IMR-90 (cell line): ENCODE data around the gene RUNX3. TPM values are rescaled to one million over a fixed set of nuclear protein-coding genes. Genes with fewer than 3 reads are reported as not detected.

Experiments
- ATAC-seq: fragments of 200-7000 bp; cut with Tn5 transposase; 2 replicates; pipeline ENCODE4 v1.9.1; 2020; ENCODE audit warnings: low read depth, mild to moderate bottlenecking, moderate library complexity
- BruUV-seq: library from RNA; stranded (reverse); fragments of 400-500 nt; replicated peaks from 2 replicates; lab custom pipeline; 2021; lab: Mats Ljungman, UMichigan
- CTCF ChIA-PET: fragments of 300-600 bp; formaldehyde crosslinking; extraction: SDS; loops from one replicate; lab custom pipeline; 2021; ENCODE audit warnings: antibody characterized with exemption; lab: Yijun Ruan, JAX
- POLR2A ChIA-PET: fragments of 300-600 bp; sonication (Branson Sonifier 250); formaldehyde crosslinking; loops from one replicate; lab custom pipeline; 2022; ENCODE audit warnings: antibody characterized with exemption; ENCODE audit not compliant: unreplicated experiment; lab: Charles Lee
- DNase-seq: peaks from one replicate; pipeline ENCODE4 v3.0.0; 2013
- H2AFZ ChIP-seq: replicated peaks from 2 replicates; pipeline ENCODE3; 2013; ENCODE audit warnings: low read length, mild to moderate bottlenecking; ENCODE audit not compliant: poor library complexity
- H2AK5ac ChIP-seq: 2 replicates; pipeline ENCODE4 v1.6.1; 2013; ENCODE audit warnings: low read depth, low read length, inconsistent platforms
- H2AK9ac ChIP-seq: replicated peaks from 2 replicates; pipeline ENCODE3; 2013; ENCODE audit warnings: mild to moderate bottlenecking, low read depth, low read length, moderate library complexity; ENCODE audit not compliant: poor library complexity
- H2BK120ac ChIP-seq: 2 replicates; pipeline ENCODE4 v1.6.1; 2013; ENCODE audit warnings: low read depth, low read length, inconsistent platforms
- H2BK15ac ChIP-seq: 3 replicates; pipeline ENCODE4 v1.6.1; 2013; ENCODE audit warnings: low read depth, low read length, inconsistent platforms
- H2BK20ac ChIP-seq: 2 replicates; pipeline ENCODE4 v1.6.1; 2013; ENCODE audit warnings: low read depth, mild to moderate bottlenecking, inconsistent platforms, low read length, moderate library complexity
- H2BK5ac ChIP-seq: 2 replicates; pipeline ENCODE4 v1.6.1; 2013; ENCODE audit warnings: mild to moderate bottlenecking, low read depth, low read length, inconsistent platforms; ENCODE audit not compliant: poor library complexity, severe bottlenecking
- H3K14ac ChIP-seq: replicated peaks from 2 replicates; pipeline ENCODE4 v1.6.1; 2013; ENCODE audit warnings: low read depth, low read length, inconsistent platforms
- H3K18ac ChIP-seq: 2 replicates; pipeline ENCODE4 v1.6.1; 2013; ENCODE audit warnings: low read depth, low read length, control low read depth
- H3K23ac ChIP-seq: 2 replicates; pipeline ENCODE4 v1.6.1; 2013; ENCODE audit warnings: low read depth, low read length, inconsistent platforms
- H3K27ac ChIP-seq: 2 replicates; pipeline ENCODE4 v1.5.1; 2013; ENCODE audit warnings: mild to moderate bottlenecking, control low read depth, low read length; ENCODE audit not compliant: insufficient read depth
- H3K27me3 ChIP-seq: 2 replicates; pipeline ENCODE4 v1.6.1; 2013; ENCODE audit warnings: low read length; ENCODE audit not compliant: control insufficient read depth, insufficient read depth
- H3K36me3 ChIP-seq: 2 replicates; pipeline ENCODE4 v1.6.1; 2013; ENCODE audit warnings: low read length, mixed read lengths; ENCODE audit not compliant: control insufficient read depth, insufficient read depth
- H3K4ac ChIP-seq: 2 replicates; pipeline ENCODE4 v1.6.1; 2013; ENCODE audit warnings: low read depth, low read length, inconsistent platforms
- H3K4me1 ChIP-seq: 2 replicates; pipeline ENCODE4 v1.6.1; 2013; ENCODE audit warnings: low read length, mixed read lengths; ENCODE audit not compliant: control insufficient read depth, insufficient read depth
- H3K4me2 ChIP-seq: 2 replicates; pipeline ENCODE4 v1.6.1; 2013; ENCODE audit warnings: low read depth, mild to moderate bottlenecking, control low read depth, low read length, moderate library complexity
- H3K4me3 ChIP-seq: 2 replicates; pipeline ENCODE4 v1.5.1; 2013; ENCODE audit warnings: low read depth, mild to moderate bottlenecking, control low read depth, low read length, moderate library complexity; ENCODE audit not compliant: insufficient read depth
- H3K56ac ChIP-seq: 2 replicates; pipeline ENCODE4 v1.6.1; 2013; ENCODE audit warnings: low read length, inconsistent platforms; ENCODE audit not compliant: insufficient read depth; ENCODE audit errors: extremely low read depth
- H3K79me1 ChIP-seq, 2 experiments: 2 replicates each; pipeline ENCODE4 v1.6.1; 2013; ENCODE audit warnings: low read length in 2 of 2, inconsistent platforms in 1 of 2, low read depth in 1 of 2
- H3K9ac ChIP-seq: 2 replicates; pipeline ENCODE4 v1.6.1; 2013; ENCODE audit warnings: low read depth, low read length, control low read depth
- H3K9me1 ChIP-seq: 2 replicates; pipeline ENCODE4 v1.6.1; 2013; ENCODE audit warnings: low read length, inconsistent platforms; ENCODE audit not compliant: insufficient read depth
- H3K9me3 ChIP-seq: 2 replicates; pipeline ENCODE4 v1.6.1; 2013; ENCODE audit warnings: low read length; ENCODE audit not compliant: control insufficient read depth, insufficient read depth
- H4K20me1 ChIP-seq: 2 replicates; pipeline ENCODE4 v1.6.1; 2013; ENCODE audit warnings: low read length, inconsistent platforms; ENCODE audit not compliant: insufficient read depth
- H4K5ac ChIP-seq: 2 replicates; pipeline ENCODE4 v1.6.1; 2013; ENCODE audit warnings: mild to moderate bottlenecking, low read depth, low read length, control low read depth
- H4K8ac ChIP-seq, 2 experiments: 2 replicates each; pipeline ENCODE4 v1.6.1; 2013; ENCODE audit warnings: low read depth in 2 of 2, low read length in 2 of 2, control low read depth in 1 of 2, inconsistent platforms in 1 of 2
- H4K91ac ChIP-seq: 2 replicates; pipeline ENCODE4 v1.6.1; 2013; ENCODE audit warnings: low read depth, low read length, inconsistent platforms; ENCODE audit not compliant: insufficient read depth
- RFX5 ChIP-seq: IDR thresholded peaks from 2 replicates; pipeline ENCODE4 v1.8.0; 2012; ENCODE audit warnings: low read depth, mild to moderate bottlenecking, low read length, moderate library complexity
- SMC3 ChIP-seq: fragments of 150-350 bp; IDR thresholded peaks from 2 replicates; pipeline ENCODE4 v1.6.1; 2016; ENCODE audit warnings: low read depth, mild to moderate bottlenecking, antibody characterized with exemption, low read length, moderate library complexity
- WGBS, 2 experiments: methylation state at CpG; one replicate each; pipeline versions ENCODE4 v1.1.5 to v1.1.7; 2013; ENCODE audit warnings: missing lambda C conversion rate in 2 of 2; ENCODE audit not compliant: insufficient read length in 1 of 2; ENCODE audit errors: extremely low coverage in 2 of 2; 5-methylcytosine and 5-hydroxymethylcytosine counted together
- dilution Hi-C: fragments of 300-500 bp; cut with HindIII; formaldehyde crosslinking; loops from one replicate; pipeline ENCODE4 v1.14.3; 2018; ENCODE audit warnings: low sequenced_read_pairs; ENCODE audit not compliant: unreplicated experiment
- in situ Hi-C: fragments of 300-500 bp; cut with MboI; formaldehyde crosslinking; loops from 3 replicates; pipeline ENCODE4 v1.14.3; 2019; ENCODE audit warnings: low sequenced_read_pairs, inconsistent platforms, mixed read lengths
- intact Hi-C: fragments of 100-400 bp; cut with micrococcal nuclease; formaldehyde crosslinking; loops from 2 replicates; pipeline ENCODE4 v1.10.0; 2022
- polyA plus RNA-seq, 3 experiments: library from polyadenylated mRNA; depleted of rRNA; stranded (reverse); fragments of >200 nt; gene quantifications; 2 replicates each; pipeline ENCODE4 v1.2.3, GENCODE V29; 2012; ENCODE audit warnings: low replicate concordance in 1 of 3
- total RNA-seq: library from RNA; depleted of rRNA; stranded (reverse); fragments of >200 nt; gene quantifications from 2 replicates; pipeline ENCODE4 v1.2.3, GENCODE V29; 2012

RUNX3 gene
- total and polyA plus RNA-seq, 2 of the 4 experiments (the other 2 are of a cell fraction), result 0.07 TPM; not detected in 1

DNA sequence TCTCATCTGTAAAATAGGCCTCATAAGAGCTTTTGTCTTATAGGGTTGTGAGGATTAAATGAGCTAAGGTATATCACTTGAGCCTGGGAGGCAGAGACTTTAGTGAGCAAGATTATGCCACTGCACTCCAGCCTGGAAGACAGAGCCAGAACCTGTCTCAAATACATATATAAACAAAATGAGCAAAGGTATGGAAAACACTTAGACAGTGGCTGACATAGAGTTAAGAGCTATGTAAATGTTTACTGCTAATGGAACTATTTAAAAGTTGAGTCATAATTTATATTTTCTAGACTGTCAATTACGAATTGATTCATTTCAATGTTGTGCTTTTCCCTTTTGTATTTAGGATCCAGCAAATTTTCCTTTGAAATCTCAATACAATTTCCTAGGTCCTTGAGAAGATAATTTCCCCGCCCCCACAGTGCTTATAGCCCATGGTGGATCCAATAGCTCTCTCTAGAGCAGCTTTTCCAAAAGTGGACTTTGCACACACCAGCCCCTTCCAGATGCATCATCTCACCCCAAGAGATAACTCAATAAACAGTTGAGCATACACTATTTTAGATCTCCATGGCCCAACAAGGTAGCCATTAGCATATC is 21.8 kb upstream of the RUNX3 start:
- POLR2A ChIA-PET, result no interaction called here
- Histone ChIP-seq H3K4ac (peak overlapping the region; percentile 97), H3K9me3 (no peaks in the 10 kb centered on the region), H4K91ac (peak overlapping the region; percentile 96), H3K79me1 (peaks cover 0 to 16% of the 10 kb centered on the region in 2 experiments; a peak in 3 of 4 replicates), H2AFZ (no peak overlapping the region), H2AK5ac (peak overlapping the region; percentile 98; the same call in 1 of the 2 replicates), H3K27me3 (no peaks in the 10 kb centered on the region), H2BK20ac (peak overlapping the region; percentile 96), H3K56ac (peak overlapping the region; percentile 64; the same call in 1 of the 2 replicates), H4K20me1 (no peaks in the 10 kb centered on the region), H3K36me3 (no peaks in the 10 kb centered on the region), H4K8ac (peak overlapping the region; percentile 73 to 84; a peak in 2 of 4 replicates), H3K9me1 (peaks cover 38% of the 10 kb centered on the region), H3K9ac (no peak overlapping the region), H2BK15ac (peak overlapping the region; percentile 94; the same call in 2 of the 3 replicates), H3K4me1 (peaks cover 45% of the 10 kb centered on the region), H2BK120ac (peak overlapping the region; percentile 98), H4K5ac (peak overlapping the region; percentile 83; the same call in 1 of the 2 replicates), H3K27ac (peak overlapping the region; percentile 82), H3K14ac (peak overlapping the region; percentile 82), H3K4me3 (no peak overlapping the region), H2BK5ac (peak overlapping the region; percentile 94), H2AK9ac (no peak overlapping the region), H3K4me2 (peak overlapping the region; percentile 70), H3K18ac (peak overlapping the region; percentile 91; the same call in 1 of the 2 replicates), H3K23ac (peak overlapping the region; percentile 77; the same call in 1 of the 2 replicates)
- CTCF ChIA-PET, result interaction anchor here (0.7 to 1.5 kb wide), 3 partner anchors 78 to 104 kb away, joined by 3 to 6 read pairs (median 4); no protein-coding TSS in a partner anchor
- dilution Hi-C loops, result no loop called here
- no peak for TF ChIP-seq RFX5
- no peak for TF ChIP-seq SMC3
- no TSS peak for BruUV-seq
- ATAC-seq (peak; percentile 59), DNase-seq (peak; percentile 53)
- no CpG with 5 or more reads among the region's 2 CpGs for WGBS, 2 experiments
- in situ Hi-C loops, result no loop called here
- intact Hi-C loops, result no loop called here
